Germinal center (tissue), 1 donor: Measurements from ENCODE around the gene HTR3B.
"Not testable (repeated sequence)": the region's sequence is repeated elsewhere in the genome, so short reads cannot be mapped to it uniquely, and the experiment has no call there.

Experiments
- DNase-seq: peaks from one replicate; pipeline ENCODE4 v3.0.0; 2012; ENCODE audit warnings: mixed read lengths, low spot score

The HTR3B gene, protein sequence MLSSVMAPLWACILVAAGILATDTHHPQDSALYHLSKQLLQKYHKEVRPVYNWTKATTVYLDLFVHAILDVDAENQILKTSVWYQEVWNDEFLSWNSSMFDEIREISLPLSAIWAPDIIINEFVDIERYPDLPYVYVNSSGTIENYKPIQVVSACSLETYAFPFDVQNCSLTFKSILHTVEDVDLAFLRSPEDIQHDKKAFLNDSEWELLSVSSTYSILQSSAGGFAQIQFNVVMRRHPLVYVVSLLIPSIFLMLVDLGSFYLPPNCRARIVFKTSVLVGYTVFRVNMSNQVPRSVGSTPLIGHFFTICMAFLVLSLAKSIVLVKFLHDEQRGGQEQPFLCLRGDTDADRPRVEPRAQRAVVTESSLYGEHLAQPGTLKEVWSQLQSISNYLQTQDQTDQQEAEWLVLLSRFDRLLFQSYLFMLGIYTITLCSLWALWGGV

DNA sequence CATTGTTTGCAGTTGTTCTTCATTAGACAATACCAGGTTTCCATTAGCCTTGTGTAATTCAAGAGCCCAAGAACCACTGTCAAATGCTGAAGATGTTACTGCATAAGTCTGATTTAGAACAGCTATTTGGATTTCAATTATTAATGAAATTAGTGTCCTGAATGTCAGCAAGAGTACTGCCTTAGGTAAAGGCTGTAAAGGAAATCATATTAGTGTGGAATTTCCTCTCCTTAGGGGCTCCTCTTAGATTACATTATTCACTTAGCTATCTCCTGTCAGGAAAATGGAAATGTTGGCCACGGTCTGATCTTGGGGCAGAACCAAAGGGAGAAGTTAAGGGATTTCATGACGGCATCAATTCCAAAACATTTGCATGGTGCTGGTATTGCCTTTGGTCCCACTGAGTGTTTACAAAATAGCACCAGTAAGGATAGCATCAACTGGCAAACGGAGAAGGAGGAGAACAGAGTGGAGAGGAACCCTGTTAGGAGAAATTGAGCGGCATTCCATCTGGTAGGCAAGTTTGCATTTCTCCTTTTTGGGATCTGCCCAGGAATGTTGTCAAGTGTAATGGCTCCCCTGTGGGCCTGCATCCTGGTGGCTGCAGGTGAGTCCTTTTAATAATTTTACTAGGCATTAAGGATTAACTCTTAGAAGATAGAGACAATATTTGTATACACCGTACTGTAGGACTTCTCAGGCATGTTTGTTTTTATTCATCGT lies at the start of gene HTR3B:
TSS of gene HTR3B (plus strand) at position 418 of the 723 bp plus-strand sequence. CDS start at position 556, 138 bp downstream.
- no peak for DNase-seq

DNA sequence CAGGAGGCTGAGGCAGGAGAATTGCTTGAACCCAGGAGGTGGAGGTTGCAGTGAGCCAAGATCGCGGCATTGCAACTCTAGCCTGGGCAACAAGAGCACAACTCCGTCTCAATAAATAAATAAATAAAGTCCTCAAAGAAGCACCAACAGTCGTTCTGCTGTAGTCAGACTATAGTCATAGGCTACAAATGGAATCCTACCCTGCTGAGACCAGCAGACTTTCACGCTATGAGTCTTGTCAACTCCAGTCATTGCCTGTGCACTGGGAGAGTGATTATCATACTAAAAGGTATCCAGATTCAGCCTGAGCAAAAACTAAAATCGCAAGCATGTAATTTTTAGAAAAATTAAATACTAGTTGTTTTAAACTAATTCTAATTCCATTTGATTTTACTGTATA lies 48.8 kb upstream of the HTR3B start:
- DNase-seq: no peak

DNA sequence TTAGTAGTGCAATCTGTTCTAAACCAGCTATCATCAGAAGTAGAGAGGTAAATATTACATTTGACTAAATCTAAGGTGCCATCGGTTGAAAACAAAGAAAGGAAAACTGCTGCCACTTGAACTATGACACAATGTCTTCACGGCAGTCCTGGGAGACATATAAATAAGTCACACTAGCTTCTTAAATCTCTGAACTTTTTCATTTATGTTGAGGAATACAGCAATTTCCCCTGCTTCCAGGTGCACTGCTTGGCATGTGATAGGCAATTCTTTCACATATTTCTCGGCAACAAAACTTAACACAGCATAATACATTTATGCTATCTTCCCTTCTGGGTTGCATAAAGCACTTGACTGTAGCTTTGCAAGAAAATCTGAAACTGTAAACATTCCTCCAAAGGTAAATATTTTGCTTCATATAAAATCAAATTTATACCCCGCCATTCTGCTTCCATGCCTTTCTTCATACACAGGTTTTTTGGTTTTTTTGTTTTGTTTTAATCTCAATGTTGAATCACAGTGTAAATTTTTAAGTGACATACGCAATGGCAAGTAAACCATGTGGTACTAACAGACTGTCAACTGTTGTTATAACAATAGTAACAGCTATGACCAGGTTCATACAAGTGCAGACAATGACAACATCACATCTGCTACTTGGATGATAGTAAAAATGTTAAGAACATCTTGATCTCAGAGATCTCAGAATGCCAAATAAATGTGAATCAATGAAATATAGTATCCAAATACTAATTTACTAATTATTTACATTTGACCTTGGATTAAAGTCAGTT lies 47.4 kb upstream of the HTR3B start:
- DNase-seq: no peak

DNA sequence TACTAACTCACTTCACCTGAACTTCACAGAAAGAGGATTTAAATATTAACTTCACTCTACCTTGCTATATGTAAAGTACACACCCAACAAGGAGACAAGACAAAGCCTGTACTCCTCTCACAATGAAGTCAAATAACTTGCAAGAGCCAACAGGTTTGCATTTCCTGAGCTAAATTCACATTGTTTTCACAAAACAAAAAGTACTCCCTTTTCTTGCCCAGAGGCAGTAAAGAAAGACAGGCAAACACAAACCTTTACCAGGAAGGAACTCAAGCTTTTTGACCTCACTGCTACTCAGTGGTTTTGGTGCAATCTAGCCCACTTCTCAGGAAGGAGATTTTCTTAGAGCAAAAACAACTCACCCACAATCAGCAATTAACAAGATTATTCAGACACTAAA lies 44.9 kb upstream of the HTR3B start:
- DNase-seq: no peak

DNA sequence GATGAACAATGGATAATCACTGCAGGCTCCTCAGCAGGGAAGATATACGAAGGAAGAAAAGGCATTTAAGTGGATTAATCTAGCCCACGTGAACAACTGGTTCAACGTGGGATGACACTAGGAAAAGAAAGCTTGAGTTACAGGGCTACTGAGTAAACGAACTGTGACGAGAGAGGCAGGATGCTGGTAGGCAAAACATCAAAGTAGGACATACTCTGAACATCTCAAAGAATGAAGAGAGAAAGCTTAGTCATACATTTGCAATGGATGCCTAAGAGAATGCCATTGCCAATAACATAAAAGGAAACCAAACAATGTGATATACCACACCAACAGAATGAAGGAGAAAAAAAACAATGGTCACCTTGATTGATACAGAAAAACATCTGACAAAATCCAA lies 42.2 kb upstream of the HTR3B start:
- no peak for DNase-seq

DNA sequence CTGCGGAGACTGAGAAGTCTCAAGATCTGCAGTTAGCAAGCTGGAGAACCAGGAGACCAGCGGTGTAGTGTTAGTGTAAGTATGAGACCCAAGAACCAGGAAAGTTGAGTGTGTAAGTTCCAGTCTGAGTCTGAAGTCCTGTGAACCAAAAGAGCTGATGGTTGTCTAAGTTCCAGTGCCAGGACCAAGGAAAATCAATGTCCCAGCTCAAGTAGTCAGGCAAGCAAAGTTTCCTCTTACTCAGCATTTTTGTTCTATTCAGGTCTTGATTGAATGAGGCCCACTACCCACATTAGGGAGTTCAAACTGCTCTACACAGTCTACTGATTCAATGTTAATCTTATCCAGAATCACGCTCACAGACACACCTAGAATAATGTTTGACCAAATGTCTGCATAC lies 40.2 kb upstream of the HTR3B start:
- DNase-seq: no peak

DNA sequence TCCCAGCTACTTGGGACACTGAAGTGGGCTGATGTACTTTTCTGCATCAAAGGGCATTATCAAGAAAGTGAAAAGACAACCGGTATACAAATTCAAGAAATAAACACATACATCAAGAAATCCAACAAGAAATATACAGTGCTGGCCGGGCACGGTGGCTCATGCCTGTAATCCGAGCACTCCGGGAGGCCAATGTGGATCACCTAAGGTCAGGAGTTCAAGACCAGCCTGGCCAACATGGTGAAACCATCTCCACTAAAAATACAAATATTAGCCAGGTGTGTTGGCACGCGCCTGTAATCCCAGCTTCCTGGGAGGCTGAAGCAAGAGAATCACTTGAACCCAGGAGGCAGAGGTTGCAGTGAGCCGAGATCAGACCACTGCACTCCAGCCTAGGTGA lies 38.7 kb upstream of the HTR3B start:
- no peak for DNase-seq

DNA sequence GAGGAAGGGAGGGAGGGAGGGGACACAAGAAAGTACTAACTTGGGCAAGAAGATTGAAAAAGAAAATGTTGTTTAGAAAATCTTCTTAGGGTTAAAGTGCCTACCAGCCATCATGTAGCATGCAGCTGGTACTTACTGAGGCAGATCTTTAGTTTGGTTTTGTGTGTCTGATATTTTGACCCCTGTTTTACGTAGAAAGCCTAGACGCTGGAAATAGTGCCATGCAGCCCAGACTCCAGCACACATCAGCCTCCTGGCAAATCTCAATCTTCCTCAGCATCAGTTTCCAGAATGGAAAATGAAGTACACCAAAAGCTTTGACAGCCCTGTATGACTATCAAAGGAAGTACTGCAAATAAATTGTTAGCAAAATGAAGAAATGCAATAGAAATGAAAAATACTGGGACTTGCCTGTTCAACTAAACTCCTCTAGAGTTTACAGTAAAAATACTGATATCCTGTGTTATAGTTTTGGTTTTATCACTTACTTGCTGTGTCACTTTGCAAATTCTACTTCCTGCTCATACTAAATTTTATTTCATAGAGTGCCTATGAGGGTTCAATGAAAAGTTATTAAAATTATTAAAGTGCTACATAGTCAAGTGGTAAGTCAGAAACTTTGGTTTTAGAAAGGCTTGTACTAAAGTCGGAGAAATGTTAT lies 36.6 kb upstream of the HTR3B start:
- no peak for DNase-seq

DNA sequence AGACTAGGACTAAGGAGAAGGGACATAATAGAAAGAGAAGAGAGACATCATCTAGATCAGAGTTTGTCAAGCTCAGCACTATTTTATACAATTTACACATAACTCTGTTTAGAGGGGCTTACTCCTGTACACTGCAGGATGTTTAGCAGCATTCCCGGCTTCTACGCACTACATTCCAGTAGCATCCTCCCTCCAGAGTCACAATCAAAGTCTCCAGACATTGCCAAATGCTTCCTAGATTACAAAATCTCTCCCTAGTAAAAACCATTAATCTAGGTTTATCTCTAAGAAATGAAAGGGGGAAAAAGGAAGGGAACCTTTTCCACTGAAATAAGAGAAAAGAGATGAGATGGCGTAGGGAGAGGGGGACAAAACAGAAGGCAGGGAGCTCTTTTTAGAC lies 33.3 kb upstream of the HTR3B start:
- no peak for DNase-seq

DNA sequence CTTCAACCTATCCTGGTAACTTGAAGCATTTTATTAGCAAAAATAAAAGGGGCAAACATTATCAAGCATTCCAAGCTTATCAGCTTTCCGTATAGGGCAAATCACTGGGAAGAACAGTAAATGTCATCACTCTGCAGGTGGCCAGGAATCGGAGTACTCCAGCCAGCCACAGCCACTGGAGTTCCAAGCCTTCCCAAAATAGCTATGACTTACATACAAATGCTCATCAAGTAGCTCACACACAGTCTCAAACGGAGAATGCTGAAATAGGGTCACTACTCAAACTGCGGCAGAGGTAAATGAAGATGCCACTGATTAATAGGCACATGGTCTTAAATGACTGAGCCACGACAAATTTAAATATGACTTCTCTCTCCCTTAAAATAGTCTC lies 31.4 kb upstream of the HTR3B start:
- no peak for DNase-seq

DNA sequence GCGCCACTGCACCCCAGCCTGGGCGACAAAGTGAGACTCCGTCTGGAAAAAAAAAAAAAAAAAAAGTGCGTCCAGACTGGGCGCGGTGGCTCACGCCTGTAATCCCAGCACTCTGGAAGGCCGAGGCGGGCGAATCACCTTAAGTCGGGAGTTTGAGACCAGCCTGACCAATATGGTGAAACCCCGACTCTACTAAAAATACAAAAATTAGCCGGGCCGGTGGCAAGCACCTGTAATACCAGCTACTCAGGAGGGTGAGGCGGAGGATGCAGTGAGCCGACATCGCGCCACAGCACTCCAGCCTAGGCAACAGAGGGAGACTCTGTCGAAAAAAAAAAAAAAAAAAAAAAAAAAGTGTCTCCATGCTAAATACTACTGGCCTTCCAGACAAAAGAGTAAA lies 30.5 kb upstream of the HTR3B start:
- DNase-seq: no peak

DNA sequence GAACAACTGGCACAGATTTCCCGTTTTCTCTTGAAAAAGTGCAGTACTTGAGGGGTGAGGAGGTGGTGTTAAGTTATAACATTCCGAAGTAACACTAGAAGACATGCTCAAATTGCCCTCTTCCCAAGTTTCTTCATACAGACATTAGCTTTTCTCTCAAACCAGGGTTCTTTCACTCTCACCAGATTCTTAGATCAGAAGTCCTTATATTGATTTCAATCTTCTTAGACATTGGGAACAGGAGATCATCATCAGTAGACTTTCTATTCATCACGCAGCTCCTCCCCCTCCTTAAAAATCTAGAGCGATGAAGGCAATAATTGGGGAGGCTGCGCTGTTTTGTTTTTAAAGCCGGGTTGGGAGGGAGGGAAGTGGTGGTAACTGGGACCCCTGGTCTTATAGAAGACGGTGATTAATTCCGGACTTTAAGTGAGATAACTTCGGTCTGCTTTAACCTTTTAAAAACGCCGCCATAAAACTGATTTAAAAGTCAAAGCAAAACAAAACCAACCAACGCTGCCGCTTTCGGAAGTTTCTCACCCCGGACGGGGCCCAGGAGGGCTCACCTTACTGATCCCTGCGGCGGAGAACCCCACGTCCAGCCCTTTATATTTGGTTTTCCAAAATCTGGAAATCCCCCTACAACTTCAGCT lies 29.9 kb upstream of the HTR3B start:
- DNase-seq: peak; percentile 21

DNA sequence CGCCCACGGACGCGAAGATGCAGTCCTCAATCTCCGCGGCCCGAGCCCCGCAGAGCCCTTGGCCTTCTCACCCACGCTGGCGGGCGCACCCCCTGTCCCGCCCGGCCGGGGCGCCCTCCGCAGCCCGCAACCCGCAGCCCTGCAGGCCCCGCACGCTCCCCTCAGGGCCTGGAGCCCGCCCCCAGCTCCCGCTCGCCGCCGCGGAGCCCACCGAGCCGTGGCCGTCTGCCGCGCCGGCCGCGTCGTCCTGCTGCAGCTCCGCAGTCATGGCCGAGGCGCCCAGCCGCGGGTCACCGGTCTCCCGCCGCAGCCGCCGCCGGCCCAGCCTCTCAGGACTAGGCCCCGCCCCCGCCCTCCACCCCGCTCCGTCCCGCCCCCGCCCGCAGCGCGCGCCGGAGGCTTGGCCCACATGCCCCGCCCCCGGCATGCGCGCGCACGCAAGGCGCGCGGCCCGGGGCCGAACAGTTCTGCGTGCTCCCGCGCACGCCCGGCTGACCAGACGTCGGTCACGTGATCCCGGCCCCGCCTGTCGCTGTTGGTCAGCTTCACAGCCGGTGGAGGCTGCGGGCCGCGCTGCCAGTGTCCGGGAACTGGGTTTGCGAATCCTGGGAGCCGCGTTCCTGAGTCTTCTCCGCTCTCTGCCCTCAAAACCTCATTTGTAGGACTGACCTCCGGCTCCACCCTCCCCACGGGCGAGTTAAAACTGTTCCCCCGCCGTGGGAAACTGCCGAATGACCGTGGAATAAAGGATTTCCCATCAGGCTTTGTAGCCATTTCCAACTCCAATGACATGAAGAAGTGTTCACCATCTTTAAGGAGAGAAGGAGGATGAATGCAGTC lies 29.1 kb upstream of the HTR3B start, which contains the start of gene USP28:
TSS of gene USP28 (minus strand) at position 339 of the 840 bp plus-strand sequence. CDS start at position 268, 71 bp downstream.
- DNase-seq: peak; percentile 97

DNA sequence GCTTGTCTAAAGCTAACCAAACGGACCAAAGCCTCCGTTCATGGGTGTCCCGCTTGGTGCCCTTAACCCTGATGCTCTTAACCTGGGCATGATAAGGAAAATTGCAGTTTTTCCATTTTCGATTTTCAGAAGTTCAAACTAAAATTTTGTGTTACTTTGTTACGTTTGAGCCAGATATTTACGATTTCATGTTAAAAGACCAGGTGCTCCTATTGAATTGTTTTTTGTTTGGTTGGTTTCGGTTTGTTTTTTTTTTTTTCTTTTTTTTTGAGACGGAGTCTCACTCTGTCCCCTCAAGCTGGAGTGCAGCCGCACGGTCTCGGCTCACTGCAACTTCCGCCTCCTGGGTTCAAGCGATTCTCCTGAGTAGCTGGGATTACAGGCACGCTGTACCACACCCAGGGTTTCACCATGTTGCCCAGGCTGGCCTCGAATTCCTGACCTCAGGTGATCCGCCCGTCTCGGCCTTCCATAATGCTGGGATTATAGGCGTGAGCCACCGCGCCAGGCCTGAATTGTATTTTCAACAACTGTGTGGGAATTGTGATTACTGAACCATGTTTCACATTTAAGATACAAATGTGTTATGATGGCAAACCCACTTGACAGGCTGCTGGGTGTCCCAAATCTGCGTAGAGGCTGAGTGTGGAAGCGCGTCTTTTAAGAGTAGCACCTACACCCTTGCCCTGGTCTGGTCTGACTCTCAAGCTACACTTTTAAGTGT lies 28.4 kb upstream of the HTR3B start:
- no peak for DNase-seq

DNA sequence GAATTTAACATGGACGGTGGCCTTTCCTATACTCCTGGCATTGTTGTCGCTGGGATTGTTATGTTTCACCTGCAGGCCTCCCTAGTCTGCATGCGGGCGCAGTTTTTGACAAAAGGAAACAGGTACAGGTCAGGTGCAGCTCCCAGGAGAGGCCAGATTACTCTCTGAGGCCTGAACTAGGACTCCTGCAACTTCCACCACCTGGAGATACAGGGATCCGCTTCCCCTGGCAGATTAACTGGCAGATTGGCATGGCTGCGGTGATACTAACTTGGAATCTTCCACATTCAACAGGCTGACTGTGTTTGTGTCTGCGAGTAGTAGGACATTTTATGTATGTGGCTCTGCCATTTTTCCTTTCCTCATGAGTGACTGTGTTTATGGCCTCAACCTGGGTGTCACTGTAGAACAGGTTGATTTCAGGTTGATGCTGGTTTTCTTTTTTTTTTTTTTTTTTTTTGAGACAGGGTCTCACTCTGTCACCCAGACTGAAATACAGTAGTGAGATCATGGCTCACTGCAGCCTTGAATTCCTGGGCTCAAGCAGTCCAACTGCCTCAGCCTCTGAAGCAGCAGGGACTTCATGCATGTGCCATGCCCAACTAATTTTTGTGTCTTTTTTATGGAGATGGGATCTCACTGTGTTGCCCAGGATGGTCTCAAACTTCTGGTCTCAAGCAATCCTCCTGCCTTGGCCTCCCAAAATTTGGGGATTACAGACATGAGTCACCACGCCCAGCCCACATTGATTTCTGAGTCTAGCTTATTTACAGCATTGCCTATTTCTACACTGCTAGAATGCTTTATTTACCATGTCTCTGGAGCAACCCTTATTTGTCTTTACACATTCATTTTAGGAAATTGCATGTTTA lies 27.6 kb upstream of the HTR3B start:
- no peak for DNase-seq

DNA sequence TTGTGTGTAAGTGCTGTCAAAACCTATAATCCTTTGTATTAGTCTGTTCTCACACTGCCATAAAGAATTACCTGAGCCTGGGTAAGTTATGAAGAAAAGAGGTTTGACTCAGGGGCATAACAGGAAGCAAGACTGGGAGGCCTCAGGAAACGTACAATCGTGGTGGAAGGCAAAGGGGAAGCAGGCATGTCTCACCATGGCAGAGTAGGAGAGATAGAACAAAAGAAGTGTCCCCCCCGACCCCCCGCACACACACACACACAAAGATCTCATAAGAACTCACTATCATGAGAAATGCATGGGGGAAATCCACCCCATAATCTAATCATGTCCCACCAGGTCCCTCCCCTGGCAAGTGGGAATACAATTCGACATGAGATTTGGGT lies 26.9 kb upstream of the HTR3B start:
- DNase-seq: no peak

DNA sequence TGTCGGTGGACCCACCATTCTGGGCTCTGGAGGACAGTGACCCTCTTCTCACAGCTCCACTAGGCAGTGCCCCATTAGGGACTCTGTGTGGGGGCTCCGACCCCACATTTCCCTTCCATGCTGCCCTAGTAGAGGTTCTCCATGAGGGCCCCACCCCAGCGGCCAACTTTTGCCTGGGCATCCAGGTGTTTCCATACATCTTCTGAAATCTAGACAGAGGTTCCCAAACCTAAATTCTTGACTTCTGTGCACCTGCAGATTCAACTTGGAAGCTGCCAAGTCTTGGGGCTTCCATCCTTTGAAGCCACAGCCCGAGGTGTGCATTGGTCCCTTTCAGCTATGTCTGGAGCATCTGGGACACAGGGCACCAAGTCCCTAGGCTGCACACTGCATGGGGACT lies 25.1 kb upstream of the HTR3B start:
- DNase-seq: not testable (repeated sequence)

DNA sequence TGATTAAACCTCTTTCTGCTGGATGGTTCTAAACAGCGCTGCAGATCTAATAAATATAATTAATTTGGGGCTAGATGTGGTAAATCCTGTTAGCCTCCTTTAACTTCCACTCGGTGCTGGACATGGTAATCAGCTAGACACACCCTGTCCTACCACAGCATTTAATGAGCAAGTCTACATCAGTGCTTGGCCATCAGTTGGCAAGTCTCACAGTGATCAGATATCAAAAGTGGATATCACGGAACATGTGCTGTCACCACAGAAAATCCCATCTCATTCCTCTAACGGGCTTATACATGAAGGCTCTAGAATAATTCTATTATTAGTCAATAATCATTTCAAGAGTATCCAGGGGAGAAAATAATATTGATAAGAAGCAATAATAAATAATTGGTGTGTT lies 23.6 kb upstream of the HTR3B start:
- no peak for DNase-seq

DNA sequence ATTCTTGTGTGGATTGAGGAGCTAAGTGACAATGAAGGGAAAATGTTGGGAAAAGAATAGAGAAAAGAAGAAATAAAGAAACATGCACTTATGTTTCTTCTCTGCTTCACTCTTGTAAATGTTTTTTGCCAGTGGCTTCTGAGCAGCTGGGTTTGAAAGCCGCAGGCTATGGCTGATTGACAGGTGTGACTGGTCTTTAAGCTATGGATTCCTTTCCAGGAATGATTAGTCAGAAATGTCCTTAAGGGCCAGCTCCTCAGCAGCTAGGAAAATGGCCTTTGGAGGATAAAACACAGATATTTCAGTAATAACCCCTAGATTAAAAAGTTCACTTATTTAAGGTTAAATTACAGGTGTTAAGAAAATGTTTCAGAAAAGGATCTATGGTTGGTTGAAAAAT lies 22.7 kb upstream of the HTR3B start:
- no peak for DNase-seq
